Nephron progenitor cell (in vitro differentiated cells): Measurements from ENCODE around the gene FGGY.

ENCODE experiments used
- DNase-seq: peaks from one replicate; pipeline ENCODE4 v3.0.0; 2021
- H3K27ac Mint-ChIP-seq: 2 replicates; pipeline ENCODE4 v1.8.0; 2021; ENCODE audit warnings: mild to moderate bottlenecking, moderate library complexity, mixed read lengths
- H3K27me3 Mint-ChIP-seq: 2 replicates; pipeline ENCODE4 v1.8.0; 2021; ENCODE audit warnings: mild to moderate bottlenecking, low read depth, mixed read lengths; ENCODE audit not compliant: poor library complexity
- H3K36me3 Mint-ChIP-seq: 2 replicates; pipeline ENCODE4 v1.8.0; 2021; ENCODE audit warnings: low read depth, mixed read lengths
- H3K4me1 Mint-ChIP-seq: 2 replicates; pipeline ENCODE4 v1.8.0; 2021; ENCODE audit warnings: mixed read lengths
- H3K4me3 Mint-ChIP-seq: 2 replicates; pipeline ENCODE4 v1.8.0; 2021; ENCODE audit warnings: mild to moderate bottlenecking, moderate library complexity, mixed read lengths
- H3K9me3 Mint-ChIP-seq: 2 replicates; pipeline ENCODE4 v1.8.0; 2021; ENCODE audit warnings: mild to moderate bottlenecking, moderate library complexity, mixed read lengths
- TF ChIP-seq, protein P1 (sequence below): fragments of 200-600 bp; sonication (generic); IDR thresholded peaks from 2 replicates; pipeline ENCODE4 v1.5.0; 2021; ENCODE audit warnings: antibody characterized with exemption

The FGGY gene

DNA sequence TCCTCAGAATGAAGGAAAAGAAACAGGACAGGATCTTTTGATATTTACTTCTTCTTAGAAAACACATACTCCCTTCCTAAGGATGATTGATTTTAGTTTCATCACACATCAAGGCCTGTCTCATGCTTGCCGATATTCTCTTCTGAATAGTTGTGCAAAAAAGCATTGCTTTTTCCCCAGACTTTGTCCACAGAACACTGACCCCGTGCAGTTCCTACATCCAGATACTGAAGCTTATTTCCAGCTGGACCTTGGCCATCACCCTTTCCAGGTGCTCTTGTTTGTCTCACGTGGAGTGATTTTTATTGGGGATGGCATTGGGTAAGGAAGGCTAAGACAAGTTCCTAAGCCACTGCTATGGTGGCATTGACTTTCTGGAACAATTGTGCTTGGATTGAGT lies 320.5 kb downstream of the FGGY start:
- Mint-ChIP-seq H3K36me3 (peaks cover 18% of the 10 kb centered on the region), H3K27ac (no peak overlapping the region), H3K4me1 (no peaks in the 10 kb centered on the region), H3K9me3 (peaks cover 32% of the 10 kb centered on the region), H3K27me3 (no peaks in the 10 kb centered on the region), H3K4me3 (no peak overlapping the region)
- no peak for DNase-seq
- TF ChIP-seq, protein P1, sequence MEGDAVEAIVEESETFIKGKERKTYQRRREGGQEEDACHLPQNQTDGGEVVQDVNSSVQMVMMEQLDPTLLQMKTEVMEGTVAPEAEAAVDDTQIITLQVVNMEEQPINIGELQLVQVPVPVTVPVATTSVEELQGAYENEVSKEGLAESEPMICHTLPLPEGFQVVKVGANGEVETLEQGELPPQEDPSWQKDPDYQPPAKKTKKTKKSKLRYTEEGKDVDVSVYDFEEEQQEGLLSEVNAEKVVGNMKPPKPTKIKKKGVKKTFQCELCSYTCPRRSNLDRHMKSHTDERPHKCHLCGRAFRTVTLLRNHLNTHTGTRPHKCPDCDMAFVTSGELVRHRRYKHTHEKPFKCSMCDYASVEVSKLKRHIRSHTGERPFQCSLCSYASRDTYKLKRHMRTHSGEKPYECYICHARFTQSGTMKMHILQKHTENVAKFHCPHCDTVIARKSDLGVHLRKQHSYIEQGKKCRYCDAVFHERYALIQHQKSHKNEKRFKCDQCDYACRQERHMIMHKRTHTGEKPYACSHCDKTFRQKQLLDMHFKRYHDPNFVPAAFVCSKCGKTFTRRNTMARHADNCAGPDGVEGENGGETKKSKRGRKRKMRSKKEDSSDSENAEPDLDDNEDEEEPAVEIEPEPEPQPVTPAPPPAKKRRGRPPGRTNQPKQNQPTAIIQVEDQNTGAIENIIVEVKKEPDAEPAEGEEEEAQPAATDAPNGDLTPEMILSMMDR: no peak

DNA sequence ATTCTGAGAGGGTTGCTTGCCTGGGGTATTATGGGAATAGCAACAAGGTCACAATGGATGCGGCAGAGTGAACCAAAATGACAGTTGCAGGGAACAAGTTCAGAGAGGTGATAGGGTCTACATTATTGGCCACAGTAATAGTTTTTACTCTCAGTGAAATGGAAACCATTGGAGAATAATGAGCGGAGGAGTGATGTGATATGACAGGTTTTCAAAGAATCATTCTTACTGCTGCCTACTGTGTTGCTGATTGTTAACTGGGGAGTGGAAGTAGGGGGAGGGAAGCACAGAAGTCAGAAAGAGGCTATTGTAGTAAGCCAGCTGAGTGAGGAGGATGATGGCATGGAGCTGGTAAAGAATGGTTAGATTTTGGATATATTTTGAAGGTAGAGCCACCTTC lies 322.7 kb downstream of the FGGY start:
- peaks cover 4% of the 10 kb centered on the region for H3K4me1 Mint-ChIP-seq
- no peak overlapping the region for H3K27ac Mint-ChIP-seq
- peaks cover 13% of the 10 kb centered on the region for H3K9me3 Mint-ChIP-seq
- no peak for DNase-seq
- no peaks in the 10 kb centered on the region for H3K27me3 Mint-ChIP-seq
- TF ChIP-seq, protein P1: no peak
- no peak overlapping the region for H3K4me3 Mint-ChIP-seq
- H3K36me3 Mint-ChIP-seq: peaks cover 3% of the 10 kb centered on the region

DNA sequence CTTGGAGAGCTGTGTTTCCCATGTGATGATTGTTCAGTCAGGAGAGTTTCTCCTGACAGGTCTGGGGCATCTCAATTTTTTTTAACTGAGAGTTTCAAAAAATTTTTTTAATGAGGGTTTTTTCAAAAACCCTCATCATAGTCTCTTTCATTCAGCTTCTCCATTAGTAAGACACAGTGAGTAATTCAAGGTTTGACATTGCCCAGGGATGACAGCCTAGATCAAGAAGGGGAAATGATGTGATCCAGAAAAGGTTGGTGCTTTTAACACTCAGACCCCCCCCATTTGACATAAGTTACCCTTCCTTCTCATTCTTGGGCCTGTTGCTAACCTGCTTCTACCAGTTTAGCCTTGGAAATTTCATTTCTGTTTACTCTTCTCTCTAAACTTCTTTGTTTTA lies 328.5 kb downstream of the FGGY start:
- TF ChIP-seq, protein P1: no peak
- Mint-ChIP-seq H3K4me3 (no peak overlapping the region), H3K4me1 (peaks cover 5% of the 10 kb centered on the region), H3K9me3 (no peaks in the 10 kb centered on the region), H3K27ac (no peak overlapping the region), H3K27me3 (no peaks in the 10 kb centered on the region), H3K36me3 (no peaks in the 10 kb centered on the region)
- DNase-seq: no peak

DNA sequence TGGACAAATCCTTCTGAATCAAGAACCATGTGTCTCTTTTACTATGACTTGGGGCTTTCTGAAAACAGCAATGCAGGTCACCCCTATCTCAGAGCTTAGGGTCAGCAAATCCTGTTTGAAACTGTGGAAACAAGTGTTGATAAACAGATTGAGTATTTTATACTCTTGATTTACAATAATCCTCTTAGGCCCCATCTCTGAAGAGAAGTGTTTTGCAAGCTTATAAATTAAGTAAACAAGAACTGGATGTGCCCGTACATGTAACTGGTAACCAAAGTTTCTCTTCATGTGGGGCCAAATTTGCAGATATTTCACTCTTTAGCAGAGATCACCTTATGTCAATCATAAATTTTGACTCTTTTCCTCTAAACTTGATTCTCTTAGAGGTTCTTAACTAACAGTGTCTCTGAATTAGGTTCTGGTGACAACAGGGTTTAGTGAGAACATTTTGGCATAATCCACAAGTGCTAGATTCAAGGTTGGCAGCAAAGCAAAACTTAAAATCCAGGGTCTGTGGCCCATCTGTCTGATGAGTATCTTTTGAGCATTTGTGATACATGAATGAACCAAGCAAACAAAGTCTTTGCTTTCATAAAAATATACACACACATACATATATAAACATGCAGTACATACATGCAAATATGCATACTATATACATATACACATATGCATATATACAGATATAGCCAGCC lies 334.8 kb downstream of the FGGY start:
- H3K4me1 Mint-ChIP-seq: peaks cover 16% of the 10 kb centered on the region
- no peak overlapping the region for H3K27ac Mint-ChIP-seq

DNA sequence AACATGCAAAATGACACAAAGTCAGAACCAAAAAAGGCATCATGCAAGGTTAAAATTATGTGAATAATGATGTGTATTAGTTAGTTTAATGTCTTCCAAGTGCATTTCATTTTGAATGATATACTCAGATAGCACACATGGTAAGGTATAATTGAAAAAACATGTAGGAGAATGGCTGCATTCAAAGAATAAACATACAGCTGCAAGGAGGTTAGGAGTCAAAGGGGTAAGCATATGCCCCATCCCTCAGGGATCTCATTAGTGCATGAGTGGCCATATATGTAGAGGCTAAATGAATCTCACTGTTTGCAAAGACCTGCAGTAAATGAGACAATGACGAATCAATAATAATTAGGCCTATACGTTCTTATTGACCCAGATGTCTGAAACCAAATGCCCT lies 338.2 kb downstream of the FGGY start:
- Mint-ChIP-seq H3K36me3 (peaks cover 12% of the 10 kb centered on the region), H3K4me1 (peaks cover 39% of the 10 kb centered on the region), H3K27me3 (no peaks in the 10 kb centered on the region), H3K27ac (no peak overlapping the region), H3K4me3 (no peak overlapping the region), H3K9me3 (no peaks in the 10 kb centered on the region)
- no peak for DNase-seq
- TF ChIP-seq, protein P1: no peak

More for the DNA sequence above, 334.8 kb downstream of the FGGY start:
- H3K4me3 Mint-ChIP-seq: no peak overlapping the region
- H3K9me3 Mint-ChIP-seq: no peaks in the 10 kb centered on the region
- H3K27me3 Mint-ChIP-seq: no peaks in the 10 kb centered on the region
- TF ChIP-seq, protein P1: no peak
- peaks cover 1% of the 10 kb centered on the region for H3K36me3 Mint-ChIP-seq
- no peak for DNase-seq

DNA sequence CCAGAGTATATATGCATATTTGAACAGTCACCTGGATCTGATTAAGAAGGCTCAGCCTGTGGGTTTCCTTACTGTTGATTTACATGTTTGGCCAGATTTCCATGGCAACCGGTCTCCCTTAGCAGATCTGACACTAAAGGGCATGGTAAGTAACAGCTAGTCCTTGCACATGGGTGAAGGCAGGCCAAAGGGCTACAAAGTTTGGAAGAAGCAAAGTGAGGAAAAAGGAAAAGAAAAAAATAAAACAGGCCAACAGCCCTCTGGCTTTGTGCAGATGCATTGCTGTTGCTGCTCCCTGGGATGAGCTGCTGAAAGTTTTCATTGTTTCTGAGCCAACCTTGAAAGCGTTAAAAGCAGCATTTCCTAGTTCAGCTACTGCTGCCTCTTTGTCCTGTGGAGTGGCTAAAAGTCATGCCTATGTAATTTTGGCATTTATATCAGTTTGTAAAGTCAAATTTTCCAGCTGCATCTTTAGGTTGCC lies 341.4 kb downstream of the FGGY start:
- peak overlapping the region; percentile 6 for H3K4me3 Mint-ChIP-seq
- H3K4me1 Mint-ChIP-seq: peaks cover 39% of the 10 kb centered on the region
- H3K9me3 Mint-ChIP-seq: no peaks in the 10 kb centered on the region
- peak overlapping the region; percentile 91 for H3K27ac Mint-ChIP-seq
- peak; percentile 47 for DNase-seq
- TF ChIP-seq, protein P1: no peak
- H3K27me3 Mint-ChIP-seq: no peaks in the 10 kb centered on the region
- H3K36me3 Mint-ChIP-seq: peaks cover 12% of the 10 kb centered on the region
